GM18907 (cell line): ENCODE measurements around the gene ABR.
"Not testable (repeated sequence)": the region's sequence is repeated elsewhere in the genome, so short reads cannot be mapped to it uniquely, and the experiment has no call there.

Source experiments
- ATAC-seq: cut with Tn5 transposase; IDR thresholded peaks from one replicate; pipeline ENCODE4 v1.9.1; 2021; ENCODE audit warnings: mild to moderate bottlenecking, moderate library complexity; ENCODE audit not compliant: unreplicated experiment

Gene ABR

GRCh38 chr17:973053-973452 lies 206.7 kb downstream of the ABR start:
- ATAC-seq, result no peak

GRCh38 chr17:971861-972260 lies 207.9 kb downstream of the ABR start:
- ATAC-seq, result not testable (repeated sequence)

GRCh38 chr17:970364-970763 lies 209.4 kb downstream of the ABR start:
- ATAC-seq, result no peak

DNA sequence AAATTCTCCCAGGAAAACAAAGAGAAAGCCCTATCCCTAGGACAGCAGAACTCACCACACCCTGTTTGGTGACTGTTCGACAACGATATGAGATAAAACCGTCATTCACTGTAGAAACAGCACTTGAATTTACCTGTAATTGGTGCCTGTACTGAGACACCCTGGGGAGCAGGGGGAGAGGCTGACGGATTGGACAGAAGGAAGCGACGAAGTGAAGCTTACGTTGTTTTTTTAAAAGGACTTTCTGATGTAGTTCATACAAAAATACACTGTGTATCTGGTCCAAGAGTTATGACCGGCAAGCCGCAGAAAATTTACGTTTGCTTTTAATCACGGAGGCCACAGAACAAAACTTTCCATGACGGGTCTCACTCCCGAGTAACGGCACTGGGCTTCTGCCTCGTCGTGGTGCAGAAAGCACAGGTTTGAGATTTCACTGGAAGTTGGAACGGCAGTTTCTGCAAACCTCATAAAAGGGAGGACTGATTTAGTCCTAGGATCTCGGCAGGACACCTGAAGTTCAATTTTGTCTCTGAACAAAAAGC lies 209.9 kb downstream of the ABR start:
- no peak for ATAC-seq

- no peak for ATAC-seq
These were observed 210.7 kb downstream of the ABR start for GRCh38 chr17:968812-969730.

DNA sequence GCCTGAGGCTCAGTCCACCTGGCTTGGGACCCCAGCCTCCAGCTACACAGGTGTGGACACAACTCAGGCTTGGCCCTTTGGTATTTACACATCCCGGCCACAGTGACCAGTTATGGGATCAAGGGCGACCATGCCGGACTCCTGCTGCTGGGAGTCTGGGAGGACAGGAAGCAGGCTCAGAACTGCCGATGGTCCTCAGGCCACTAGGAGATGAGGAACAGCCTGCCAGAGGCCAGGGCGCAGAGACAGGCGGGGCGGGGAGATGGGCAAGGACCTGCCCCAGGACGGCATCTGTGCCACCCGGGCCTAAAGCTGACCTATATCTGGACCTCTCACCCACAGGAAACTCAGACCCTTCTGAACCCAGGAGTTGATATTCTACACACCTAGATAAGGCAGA lies 212.7 kb downstream of the ABR start:
- ATAC-seq, result no peak

- ATAC-seq, result no peak
These were observed 214.3 kb downstream of the ABR start for GRCh38 chr17:965311-965989.

GRCh38 chr17:964876-965275 lies 214.9 kb downstream of the ABR start:
- no peak for ATAC-seq

- no peak for ATAC-seq
These were observed 217.1 kb downstream of the ABR start for GRCh38 chr17:962670-963069.

DNA sequence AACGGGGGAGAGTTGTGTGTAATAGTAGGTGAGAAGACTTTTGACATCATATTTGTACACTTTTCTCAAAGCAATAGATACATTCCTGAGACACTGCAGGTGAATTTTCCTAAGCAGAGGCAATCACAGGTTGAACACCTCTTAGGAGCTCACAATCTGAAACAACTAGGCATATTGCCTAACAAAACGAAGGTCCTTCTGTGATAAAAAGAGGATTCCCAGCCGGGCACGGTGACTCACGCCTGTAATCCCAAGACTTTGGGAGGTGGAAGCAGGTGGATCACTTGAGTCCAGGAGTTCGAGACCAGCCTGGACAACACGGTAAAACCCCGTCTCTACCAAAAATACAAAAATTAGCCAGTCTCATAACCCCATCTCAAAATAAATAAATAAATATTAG lies 217.6 kb downstream of the ABR start:
- no peak for ATAC-seq

- ATAC-seq, result no peak
These were observed 220.9 kb downstream of the ABR start for GRCh38 chr17:958712-959451.

GRCh38 chr17:957856-958421 lies 221.8 kb downstream of the ABR start:
- ATAC-seq, result no peak

DNA sequence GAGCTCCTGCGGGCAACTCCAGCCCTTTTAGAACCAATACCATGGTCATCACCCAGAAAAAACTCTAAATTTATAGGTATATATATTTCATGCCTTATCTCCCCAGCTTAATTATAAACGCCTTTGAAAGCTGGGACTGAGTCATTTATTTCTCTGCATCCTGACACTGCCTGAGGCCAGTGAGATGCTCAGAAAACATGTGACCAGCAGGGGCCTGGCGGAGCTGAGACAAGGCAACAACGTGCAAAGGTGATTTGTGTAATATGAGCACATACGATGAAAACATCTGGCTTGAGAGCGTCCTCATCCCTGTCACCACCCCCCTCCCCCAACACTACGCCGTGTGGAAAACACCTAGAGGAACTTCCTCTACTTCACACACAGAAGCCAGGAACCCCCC lies 222.9 kb downstream of the ABR start:
- ATAC-seq, result no peak

DNA sequence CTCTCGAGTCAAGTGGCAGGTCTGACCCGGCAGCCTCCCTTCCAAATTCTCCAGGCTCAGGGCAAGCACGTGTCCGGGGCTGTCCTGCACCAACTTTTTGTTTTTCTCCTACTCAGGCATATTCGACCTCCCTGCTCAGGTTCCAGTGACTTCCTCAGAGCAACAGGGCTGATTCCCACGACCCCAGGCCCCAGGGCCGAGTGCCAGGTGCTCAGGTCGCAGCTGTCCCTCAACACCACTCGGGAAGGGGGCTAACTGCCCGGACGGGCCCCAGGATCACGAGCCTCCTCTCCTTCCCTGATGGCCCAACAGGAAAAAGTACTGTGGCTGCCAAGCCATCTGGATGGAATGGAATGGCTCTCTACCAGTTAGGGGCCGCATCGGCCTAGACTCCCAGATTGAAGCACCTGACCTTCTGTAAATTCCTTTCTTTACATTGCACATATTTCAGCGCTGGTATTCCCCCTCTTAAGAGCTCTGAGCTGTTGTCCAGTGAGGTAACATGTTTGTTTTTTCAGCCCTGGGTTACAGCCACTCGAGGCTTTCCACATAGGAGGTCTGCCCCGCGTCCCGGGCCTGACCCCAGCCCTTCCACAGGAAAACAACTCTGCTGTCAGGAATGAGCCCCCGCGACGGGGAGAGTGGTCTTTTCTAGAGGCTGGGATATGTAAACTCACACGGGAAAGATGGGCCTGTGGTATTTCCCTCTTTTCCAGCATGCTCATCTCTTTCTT lies 225.2 kb downstream of the ABR start:
- ATAC-seq, result no peak

GRCh38 chr17:953767-954166 lies 226.0 kb downstream of the ABR start:
- ATAC-seq, result no peak
